ENCODE data around the gene ARMC3. TPM values are rescaled to one million over a fixed set of nuclear protein-coding genes. Genes with fewer than 3 reads are reported as not detected.
"Not testable (repeated sequence)": the region's sequence is repeated elsewhere in the genome, so short reads cannot be mapped to it uniquely, and the experiment has no call there.

ARMC3 gene
- total RNA-seq, 4 donors from 2014 or later: not detected

- H3K36me3 ChIP-seq: no peaks in the 10 kb centered on the region
- WGBS, 2 donors: 82 to 85% methylated on average over 15 to 16 of the region's 20 CpGs
- no peak for DNase-seq
- peak overlapping the region in 2 of 4 donors; percentile 14 to 26 for H3K27ac ChIP-seq
- peaks cover 8 to 25% (median 10%) of the 10 kb centered on the region in 3 donors for H3K4me1 ChIP-seq
- intact Hi-C loops (cut with DNase I): loop anchor here (10.0 kb wide), 1 partner anchor 69 kb away; no protein-coding TSS in a partner anchor
- TF ChIP-seq, protein P1, sequence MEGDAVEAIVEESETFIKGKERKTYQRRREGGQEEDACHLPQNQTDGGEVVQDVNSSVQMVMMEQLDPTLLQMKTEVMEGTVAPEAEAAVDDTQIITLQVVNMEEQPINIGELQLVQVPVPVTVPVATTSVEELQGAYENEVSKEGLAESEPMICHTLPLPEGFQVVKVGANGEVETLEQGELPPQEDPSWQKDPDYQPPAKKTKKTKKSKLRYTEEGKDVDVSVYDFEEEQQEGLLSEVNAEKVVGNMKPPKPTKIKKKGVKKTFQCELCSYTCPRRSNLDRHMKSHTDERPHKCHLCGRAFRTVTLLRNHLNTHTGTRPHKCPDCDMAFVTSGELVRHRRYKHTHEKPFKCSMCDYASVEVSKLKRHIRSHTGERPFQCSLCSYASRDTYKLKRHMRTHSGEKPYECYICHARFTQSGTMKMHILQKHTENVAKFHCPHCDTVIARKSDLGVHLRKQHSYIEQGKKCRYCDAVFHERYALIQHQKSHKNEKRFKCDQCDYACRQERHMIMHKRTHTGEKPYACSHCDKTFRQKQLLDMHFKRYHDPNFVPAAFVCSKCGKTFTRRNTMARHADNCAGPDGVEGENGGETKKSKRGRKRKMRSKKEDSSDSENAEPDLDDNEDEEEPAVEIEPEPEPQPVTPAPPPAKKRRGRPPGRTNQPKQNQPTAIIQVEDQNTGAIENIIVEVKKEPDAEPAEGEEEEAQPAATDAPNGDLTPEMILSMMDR (IDR thresholded peaks at IDR 0.05): no peak
- TF ChIP-seq POLR2A (IDR thresholded peaks at IDR 0.05): no peak
- H3K27me3 ChIP-seq: no peaks in the 10 kb centered on the region
- H3K4me3 ChIP-seq: no peak overlapping the region
- peaks cover 0 to 5% (median 0%) of the 10 kb centered on the region in 3 donors for H3K9me3 ChIP-seq
Observed at GRCh38 chr10:23063973-23064812, 136.3 kb downstream of the ARMC3 start.

DNA sequence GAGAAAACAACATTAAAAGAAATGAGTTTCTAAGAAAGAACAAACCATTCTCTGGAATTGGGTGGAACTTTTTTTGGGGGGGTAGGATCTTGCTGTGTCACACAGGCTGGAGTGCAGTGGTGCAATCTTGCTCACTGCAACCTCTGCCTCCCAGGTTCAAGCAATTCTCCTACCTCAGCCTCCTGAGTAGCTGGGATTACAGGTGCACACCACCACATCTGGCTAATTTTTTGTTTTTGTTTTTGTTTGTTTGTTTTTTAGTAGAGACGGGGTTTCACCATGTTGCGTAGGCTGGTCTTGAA, 136.9 kb downstream of the ARMC3 start:
- not testable (repeated sequence) for H3K9me3 ChIP-seq, DNase-seq, H3K27me3 ChIP-seq, H3K4me3 ChIP-seq, H3K36me3 ChIP-seq
- WGBS, 2 donors: 78 to 84% methylated on average over 2 of the region's 2 CpGs
- Histone ChIP-seq H3K27ac (peak overlapping the region in 1 of 4 donors; percentile 52), H3K4me1 (peaks cover 8 to 27% (median 10%) of the 10 kb centered on the region in 3 donors)
- intact Hi-C loops (cut with DNase I): loop anchor here (10.0 kb wide), 1 partner anchor 70 kb away; no protein-coding TSS in a partner anchor

GRCh38 chr10:23065181-23065948, 137.5 kb downstream of the ARMC3 start:
- Histone ChIP-seq H3K27ac (peak overlapping the region in 3 of 4 donors; percentile 9 to 52 (median 40)), H3K9me3 (peaks cover 0 to 5% (median 0%) of the 10 kb centered on the region in 3 donors), H3K27me3 (no peaks in the 10 kb centered on the region), H3K4me3 (no peak overlapping the region), H3K4me1 (peaks cover 8 to 32% (median 10%) of the 10 kb centered on the region in 3 donors), H3K36me3 (no peaks in the 10 kb centered on the region)
- intact Hi-C loops (cut with DNase I): loop anchor here (10.0 kb wide), 1 partner anchor 71 kb away; no protein-coding TSS in a partner anchor
- no peak for TF ChIP-seq POLR2A (IDR thresholded peaks at IDR 0.05)
- TF ChIP-seq, protein P1 (IDR thresholded peaks at IDR 0.05): no peak
- 31 to 45% methylated on average over 7 to 11 of the region's 11 CpGs for WGBS, 2 donors
- no peak for DNase-seq

DNA sequence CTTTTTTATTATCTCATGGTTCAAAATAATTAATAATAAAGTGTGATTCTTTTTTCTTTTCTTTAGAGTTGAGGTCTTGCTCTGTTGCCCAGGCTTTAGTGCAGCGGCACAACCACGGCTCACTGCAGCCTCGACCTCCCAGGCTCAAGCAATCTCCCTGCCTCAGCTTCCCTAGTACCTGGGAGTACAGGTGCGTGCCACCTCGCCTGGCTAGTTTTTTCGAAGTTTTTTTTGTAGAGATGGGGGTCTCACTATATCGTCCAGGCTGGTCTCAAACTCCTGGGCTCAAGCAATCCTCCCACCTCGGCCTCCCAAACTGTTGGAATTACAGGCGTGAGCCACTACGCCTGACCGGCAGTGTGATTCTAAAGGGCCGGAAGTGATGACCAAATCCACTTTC, 139.5 kb downstream of the ARMC3 start:
- 92% methylated on average over 6 to 12 of the region's 12 CpGs for WGBS, 2 donors
- Histone ChIP-seq H3K27ac (no peak overlapping the region), H3K4me1 (peaks cover 8 to 32% (median 10%) of the 10 kb centered on the region in 3 donors), H3K36me3 (no peaks in the 10 kb centered on the region), H3K27me3 (no peaks in the 10 kb centered on the region), H3K4me3 (no peak overlapping the region), H3K9me3 (no peaks in the 10 kb centered on the region)
- no peak for DNase-seq
- no peak for TF ChIP-seq POLR2A (IDR thresholded peaks at IDR 0.05)
- TF ChIP-seq, protein P1 (IDR thresholded peaks at IDR 0.05): no peak
- intact Hi-C loops (cut with DNase I): loop anchor here (10.0 kb wide), 1 partner anchor 73 kb away; no protein-coding TSS in a partner anchor

DNA sequence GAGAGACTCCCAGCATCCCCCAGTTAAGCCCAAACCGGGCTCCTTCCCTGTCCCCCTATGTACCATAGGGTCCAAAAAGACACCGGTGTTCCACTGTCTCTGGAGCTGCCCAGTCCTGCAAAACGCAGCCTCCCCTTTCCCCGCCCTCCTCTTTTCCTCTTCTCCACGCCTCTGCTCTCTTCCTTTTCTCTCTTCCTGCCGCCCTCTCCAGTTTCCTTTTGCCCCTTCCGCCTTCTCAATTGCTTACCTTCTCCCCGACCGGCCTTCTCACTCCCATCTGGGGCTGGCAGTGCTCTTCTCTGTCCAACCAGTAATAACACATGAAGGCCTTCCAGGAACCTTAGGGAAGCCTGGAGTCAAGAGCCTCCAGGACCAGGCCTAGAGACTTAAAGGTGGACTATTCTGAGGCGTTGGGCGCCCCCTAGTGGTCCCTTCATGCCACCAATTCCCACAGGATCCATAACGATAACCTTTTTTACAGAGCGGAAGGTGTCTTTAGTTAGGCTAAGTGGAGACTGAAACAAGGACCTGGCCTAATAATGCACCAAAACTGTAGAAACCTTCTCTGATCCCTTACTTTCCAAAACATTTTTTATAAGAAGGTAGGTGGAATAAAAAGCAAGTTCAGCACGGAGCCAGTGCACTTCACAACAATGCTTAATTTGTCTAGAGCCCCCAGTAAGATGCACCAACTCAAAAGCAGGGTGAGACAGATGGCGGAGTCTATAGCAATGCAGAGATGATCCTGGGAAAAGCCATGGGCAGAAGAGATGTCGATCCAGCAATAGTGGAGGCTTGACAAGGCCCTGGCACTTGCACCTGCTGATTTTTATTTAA, 140.3 kb downstream of the ARMC3 start:
- no peaks in the 10 kb centered on the region for H3K9me3 ChIP-seq
- intact Hi-C loops (cut with DNase I): loop anchor here (10.0 kb wide), 1 partner anchor 73 kb away; no protein-coding TSS in a partner anchor
- H3K4me1 ChIP-seq: peaks cover 8 to 33% (median 10%) of the 10 kb centered on the region in 3 donors
- 51 to 54% methylated on average over 16 of the region's 16 CpGs for WGBS, 2 donors
- H3K27ac ChIP-seq: peak overlapping the region in 1 of 4 donors; percentile 10
- H3K4me3 ChIP-seq: no peak overlapping the region
- no peak for DNase-seq
- TF ChIP-seq, protein P1 (IDR thresholded peaks at IDR 0.05): peak; percentile 50 to 91 (median 66)
- no peak for TF ChIP-seq POLR2A (IDR thresholded peaks at IDR 0.05)
- H3K27me3 ChIP-seq: no peaks in the 10 kb centered on the region
- H3K36me3 ChIP-seq: no peaks in the 10 kb centered on the region

Data from esophagus squamous epithelium (tissue), 5 donors.